ENCODE measurements around the gene CPSF3. TPM values are rescaled to one million over a fixed set of nuclear protein-coding genes. Genes with fewer than 3 reads are reported as not detected.
A peak's percentile ranks its signal among the peaks of the same experiment; 100 is the strongest.

Gene CPSF3
- total and polyA plus RNA-seq, 2 of the 13 experiments (the other 11 are each of a cell fraction or from before 2014, with no cell fraction given) = 19.8 to 93.0 TPM

GRCh38 chr2:9422321-9423099, 944 bp upstream of the CPSF3 start (continued):
- TF ChIP-seq TOPORS (CRISPR knock-in tag; IDR thresholded peaks at IDR 0.05) (no peak), MLX (CRISPR knock-in tag; IDR thresholded peaks at IDR 0.05) (no peak), ZFY (CRISPR knock-in tag; IDR thresholded peaks at IDR 0.05) (no peak), PRMT3 (CRISPR knock-in tag; IDR thresholded peaks at IDR 0.05; ENCODE audit: borderline replicate concordance, low read depth) (peak; percentile 90), TEF (CRISPR knock-in tag; IDR thresholded peaks at IDR 0.05) (no peak), ZNF335 (CRISPR knock-in tag; IDR thresholded peaks at IDR 0.05) (no peak), ZNF354B (CRISPR knock-in tag; IDR thresholded peaks at IDR 0.05) (no peak), ZNF572 (CRISPR knock-in tag; IDR thresholded peaks at IDR 0.05) (no peak), MTF2 (CRISPR knock-in tag; IDR thresholded peaks at IDR 0.05; ENCODE audit: borderline replicate concordance) (no peak), TP53 (CRISPR knock-in tag; conservative IDR thresholded peaks at IDR 0.05) (no peak), SNRNP70 (IDR thresholded peaks at IDR 0.05; ENCODE audit: low read depth, low read length) (no peak), SNAPC2 (CRISPR knock-in tag; IDR thresholded peaks at IDR 0.05) (0 out of 2 replicates have a peak, but pooled peaks have one; percentile 55), SRSF1 (optimal IDR thresholded peaks at IDR 0.05; ENCODE audit: low read depth, low read length) (no peak), RFXAP (CRISPR knock-in tag; IDR thresholded peaks at IDR 0.05; ENCODE audit: borderline replicate concordance) (no peak), SOX6 (IDR thresholded peaks at IDR 0.05) (no peak), SOX6 (CRISPR knock-in tag; IDR thresholded peaks at IDR 0.05) (no peak; the same call in 1 of the 2 replicates), RORA (CRISPR knock-in tag; IDR thresholded peaks at IDR 0.05) (no peak), ZNF510 (CRISPR knock-in tag; IDR thresholded peaks at IDR 0.05; ENCODE audit: low read depth) (no peak), SALL1 (CRISPR knock-in tag; IDR thresholded peaks at IDR 0.05) (peak; percentile 67), NFYB (CRISPR knock-in tag; IDR thresholded peaks at IDR 0.05) (no peak), MYNN (CRISPR knock-in tag; IDR thresholded peaks at IDR 0.05; ENCODE audit: low read depth) (no peak), ZNF34 (CRISPR knock-in tag; IDR thresholded peaks at IDR 0.05; ENCODE audit: borderline replicate concordance) (no peak), ZNF782 (CRISPR knock-in tag; IDR thresholded peaks at IDR 0.05; ENCODE audit: borderline replicate concordance) (no peak), SP1 (IDR thresholded peaks at IDR 0.05) (no peak), SP1 (CRISPR knock-in tag; IDR thresholded peaks at IDR 0.05) (no peak)
- TF ChIP-seq, protein P1, sequence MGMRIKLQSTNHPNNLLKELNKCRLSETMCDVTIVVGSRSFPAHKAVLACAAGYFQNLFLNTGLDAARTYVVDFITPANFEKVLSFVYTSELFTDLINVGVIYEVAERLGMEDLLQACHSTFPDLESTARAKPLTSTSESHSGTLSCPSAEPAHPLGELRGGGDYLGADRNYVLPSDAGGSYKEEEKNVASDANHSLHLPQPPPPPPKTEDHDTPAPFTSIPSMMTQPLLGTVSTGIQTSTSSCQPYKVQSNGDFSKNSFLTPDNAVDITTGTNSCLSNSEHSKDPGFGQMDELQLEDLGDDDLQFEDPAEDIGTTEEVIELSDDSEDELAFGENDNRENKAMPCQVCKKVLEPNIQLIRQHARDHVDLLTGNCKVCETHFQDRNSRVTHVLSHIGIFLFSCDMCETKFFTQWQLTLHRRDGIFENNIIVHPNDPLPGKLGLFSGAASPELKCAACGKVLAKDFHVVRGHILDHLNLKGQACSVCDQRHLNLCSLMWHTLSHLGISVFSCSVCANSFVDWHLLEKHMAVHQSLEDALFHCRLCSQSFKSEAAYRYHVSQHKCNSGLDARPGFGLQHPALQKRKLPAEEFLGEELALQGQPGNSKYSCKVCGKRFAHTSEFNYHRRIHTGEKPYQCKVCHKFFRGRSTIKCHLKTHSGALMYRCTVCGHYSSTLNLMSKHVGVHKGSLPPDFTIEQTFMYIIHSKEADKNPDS (CRISPR knock-in tag; IDR thresholded peaks at IDR 0.05) = peak; percentile 65; the same call in 1 of the 2 replicates
- TF ChIP-seq, protein P2, sequence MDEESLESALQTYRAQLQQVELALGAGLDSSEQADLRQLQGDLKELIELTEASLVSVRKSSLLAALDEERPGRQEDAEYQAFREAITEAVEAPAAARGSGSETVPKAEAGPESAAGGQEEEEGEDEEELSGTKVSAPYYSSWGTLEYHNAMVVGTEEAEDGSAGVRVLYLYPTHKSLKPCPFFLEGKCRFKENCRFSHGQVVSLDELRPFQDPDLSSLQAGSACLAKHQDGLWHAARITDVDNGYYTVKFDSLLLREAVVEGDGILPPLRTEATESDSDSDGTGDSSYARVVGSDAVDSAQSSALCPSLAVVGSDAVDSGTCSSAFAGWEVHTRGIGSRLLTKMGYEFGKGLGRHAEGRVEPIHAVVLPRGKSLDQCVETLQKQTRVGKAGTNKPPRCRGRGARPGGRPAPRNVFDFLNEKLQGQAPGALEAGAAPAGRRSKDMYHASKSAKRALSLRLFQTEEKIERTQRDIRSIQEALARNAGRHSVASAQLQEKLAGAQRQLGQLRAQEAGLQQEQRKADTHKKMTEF (CRISPR knock-in tag; IDR thresholded peaks at IDR 0.05) = no peak; the same call in 1 of the 2 replicates
